Sigmoid colon (tissue), 7 donors: Measurements from ENCODE around the gene RNH1. TPM values are rescaled to one million over a fixed set of nuclear protein-coding genes. Genes with fewer than 3 reads are reported as not detected.

Experiments used
- DNase-seq: peaks from one replicate; pipeline ENCODE4 v3.0.0-alpha.2; 2019
- H3K27ac ChIP-seq, 4 donors: fragments of 200-600 bp; sonication (generic); one replicate each; pipeline ENCODE4 v1.5.1; 2016 to 2019; ENCODE audit warnings: mild to moderate bottlenecking in 1 of 4
- H3K27me3 ChIP-seq, 3 donors: fragments of 200-600 bp; sonication (generic); one replicate each; pipeline ENCODE4 v1.5.1; 2019; ENCODE audit warnings: mild to moderate bottlenecking in 1 of 3
- H3K36me3 ChIP-seq, 4 donors: fragments of 200-600 bp; sonication (generic); one replicate each; pipeline ENCODE4 v1.5.1; 2016 to 2019
- H3K4me1 ChIP-seq, 4 donors: fragments of 200-600 bp; sonication (generic); one replicate each; pipeline ENCODE4 v1.5.1; 2017 to 2019
- H3K4me3 ChIP-seq, 4 donors: fragments of 200-600 bp; sonication (generic); one replicate each; pipeline ENCODE4 v1.5.1; 2017 to 2019; ENCODE audit warnings: mild to moderate bottlenecking in 2 of 4, moderate library complexity in 1 of 4
- H3K9me3 ChIP-seq, 4 donors: fragments of 200-600 bp in 3 of 4; sonication (generic) in 3 of 4; one replicate each; pipeline versions ENCODE4 v1.5.1 to v1.6.1; 2013 to 2019
- CTCF ChIP-seq, 4 experiments: fragments of 450-650 bp in 3 of 4; fragments of 200-600 bp in 1 of 4; IDR thresholded peaks; one replicate each; pipeline ENCODE4 v1.5.1; 2016 to 2019; ENCODE audit warnings: antibody characterized with exemption in 4 of 4, mild to moderate bottlenecking in 3 of 4, moderate library complexity in 2 of 4
- EP300 ChIP-seq, 4 donors: sonication (generic); formaldehyde crosslinking; IDR thresholded peaks; one replicate each; pipeline ENCODE4 v1.6.1; 2017; ENCODE audit warnings: antibody characterized with exemption in 4 of 4
- POLR2A ChIP-seq, 2 donors: fragments of 450-650 bp; IDR thresholded peaks; one replicate each; pipeline ENCODE4 v1.6.1; 2016; ENCODE audit warnings: antibody characterized with exemption in 2 of 2, mild to moderate bottlenecking in 2 of 2, moderate library complexity in 2 of 2
- POLR2AphosphoS5 ChIP-seq, 4 donors: sonication (generic); formaldehyde crosslinking; IDR thresholded peaks; one replicate each; pipeline ENCODE4 v1.6.1; 2017; ENCODE audit warnings: antibody characterized with exemption in 4 of 4
- WGBS, 2 donors: extraction: QIAGEN DNeasy Blood & Tissue Kit; methylation state at CpG; one replicate each; pipeline ENCODE4 v1.1.7; 2013; 5-methylcytosine and 5-hydroxymethylcytosine counted together
- intact Hi-C: fragments of 100-400 bp; cut with DNase I; formaldehyde crosslinking; loops from one replicate; pipeline ENCODE4 v1.15.1; 2023
- polyA plus RNA-seq, 3 donors: library from polyadenylated mRNA; stranded (reverse); fragments of 200-250 nt; gene quantifications; one replicate each; pipeline ENCODE4 v1.2.3, GENCODE V29; 2013
- total RNA-seq, 4 donors: library from RNA; depleted of rRNA; stranded (reverse); fragments of >200 nt; gene quantifications; one replicate each; pipeline ENCODE4 v1.1.0, GENCODE V29; 2016
- donor health status: healthy with polysubstance abuse.
- donor health status: Bipolar disorder and iron deficiency.
- donor health status: healthy.

Gene RNH1
- total and polyA plus RNA-seq, 7 donors = 101 to 210 (median 150) TPM

GRCh38 chr11:550746-551085 is 43.7 kb upstream of the RNH1 start:
- no peak overlapping the region for H3K4me3 ChIP-seq
- intact Hi-C loops = no loop called here
- TF ChIP-seq EP300 (IDR thresholded peaks at IDR 0.05) (no peak), POLR2AphosphoS5 (IDR thresholded peaks at IDR 0.05) (no peak), POLR2A (IDR thresholded peaks at IDR 0.05) (no peak), CTCF (IDR thresholded peaks at IDR 0.05) (no peak)
- no peak for DNase-seq
- no peak overlapping the region for H3K27ac ChIP-seq
- H3K36me3 ChIP-seq = no peaks in the 10 kb centered on the region
- H3K4me1 ChIP-seq = peaks cover 0 to 16% (median 14%) of the 10 kb centered on the region in 4 donors
- WGBS, 2 donors = 86 to 90% methylated on average over 5 of the region's 5 CpGs
- peaks cover 28 to 57% (median 52%) of the 10 kb centered on the region in 3 donors for H3K27me3 ChIP-seq
- H3K9me3 ChIP-seq = no peaks in the 10 kb centered on the region

- Histone ChIP-seq H3K4me1 (peaks cover 0 to 10% (median 9%) of the 10 kb centered on the region in 4 donors), H3K27ac (no peak overlapping the region), H3K4me3 (no peak overlapping the region), H3K9me3 (no peaks in the 10 kb centered on the region), H3K36me3 (no peaks in the 10 kb centered on the region), H3K27me3 (peaks cover 22 to 51% (median 47%) of the 10 kb centered on the region in 3 donors)
- WGBS, 2 donors = 95% methylated on average over 25 of the region's 25 CpGs
- no peak for TF ChIP-seq EP300 (IDR thresholded peaks at IDR 0.05)
- no peak for TF ChIP-seq CTCF (IDR thresholded peaks at IDR 0.05)
- TF ChIP-seq POLR2A (IDR thresholded peaks at IDR 0.05) = no peak
- no peak for TF ChIP-seq POLR2AphosphoS5 (IDR thresholded peaks at IDR 0.05)
- no peak for DNase-seq
- intact Hi-C loops = no loop called here
Measured at GRCh38 chr11:550021-550745, 43.1 kb upstream of the RNH1 start.

- Histone ChIP-seq H3K36me3 (no peaks in the 10 kb centered on the region), H3K27ac (no peak overlapping the region), H3K9me3 (no peaks in the 10 kb centered on the region), H3K27me3 (peaks cover 12 to 43% (median 36%) of the 10 kb centered on the region in 3 donors), H3K4me3 (no peak overlapping the region), H3K4me1 (no peaks in the 10 kb centered on the region)
- TF ChIP-seq POLR2A (IDR thresholded peaks at IDR 0.05) (no peak), EP300 (IDR thresholded peaks at IDR 0.05) (no peak)
- 86 to 91% methylated on average over 32 of the region's 32 CpGs for WGBS, 2 donors
- intact Hi-C loops = no loop called here
- no peak for DNase-seq
Measured at GRCh38 chr11:548700-549603, 41.9 kb upstream of the RNH1 start.

- Histone ChIP-seq H3K9me3 (no peaks in the 10 kb centered on the region), H3K27ac (no peak overlapping the region), H3K27me3 (peaks cover 0 to 17% (median 3%) of the 10 kb centered on the region in 3 donors), H3K36me3 (no peaks in the 10 kb centered on the region), H3K4me3 (no peak overlapping the region), H3K4me1 (no peaks in the 10 kb centered on the region)
- TF ChIP-seq POLR2AphosphoS5 (IDR thresholded peaks at IDR 0.05) = no peak
- no peak for TF ChIP-seq POLR2A (IDR thresholded peaks at IDR 0.05)
- no peak for TF ChIP-seq CTCF (IDR thresholded peaks at IDR 0.05)
- no peak for TF ChIP-seq EP300 (IDR thresholded peaks at IDR 0.05)
- intact Hi-C loops = no loop called here
- DNase-seq = no peak
- WGBS, 2 donors = 88 to 92% methylated on average over 11 of the region's 11 CpGs
Measured at GRCh38 chr11:545171-545570, 38.1 kb upstream of the RNH1 start.

- DNase-seq = no peak
- Histone ChIP-seq H3K27me3 (peaks cover 0 to 20% (median 5%) of the 10 kb centered on the region in 3 donors), H3K9me3 (no peaks in the 10 kb centered on the region), H3K36me3 (no peaks in the 10 kb centered on the region), H3K4me1 (no peaks in the 10 kb centered on the region), H3K4me3 (no peak overlapping the region), H3K27ac (no peak overlapping the region)
- intact Hi-C loops = no loop called here
- TF ChIP-seq EP300 (IDR thresholded peaks at IDR 0.05) (no peak), POLR2AphosphoS5 (IDR thresholded peaks at IDR 0.05) (no peak), POLR2A (IDR thresholded peaks at IDR 0.05) (no peak), CTCF (IDR thresholded peaks at IDR 0.05) (no peak)
- 82 to 87% methylated on average over 5 of the region's 5 CpGs for WGBS, 2 donors
Measured at GRCh38 chr11:544817-545166, 37.8 kb upstream of the RNH1 start.
